Lower leg skin (tissue), 3 donors: ENCODE measurements around the gene KIF20A.

ENCODE experiments used
- CTCF ChIP-seq, 3 donors: fragments of 450-650 bp; IDR thresholded peaks; one replicate each; pipeline ENCODE4 v1.5.1; 2016; ENCODE audit warnings: antibody characterized with exemption in 3 of 3, mild to moderate bottlenecking in 3 of 3, moderate library complexity in 2 of 3
- POLR2A ChIP-seq, 2 donors: fragments of 450-650 bp; IDR thresholded peaks; one replicate each; pipeline ENCODE4 v1.6.1; 2016 to 2017; ENCODE audit warnings: antibody characterized with exemption in 2 of 2, mild to moderate bottlenecking in 1 of 2, moderate library complexity in 1 of 2

- no peak for TF ChIP-seq POLR2A (IDR thresholded peaks at IDR 0.05)
- TF ChIP-seq CTCF (IDR thresholded peaks at IDR 0.05), result no peak
Measured at GRCh38 chr5:138149530-138149929, 29.4 kb upstream of the KIF20A start.
